NCI-H526 treated with DMSO at 0.1 percent for 48 hours (cell line): ENCODE data around the gene EYA2.
A peak's percentile ranks its signal among the peaks of the same experiment; 100 is the strongest.
"Not testable (repeated sequence)": the region's sequence is repeated elsewhere in the genome, so short reads cannot be mapped to it uniquely, and the experiment has no call there.

ENCODE experiments used
- DNase-seq: peaks from one replicate; lab custom pipeline; 2025; lab: John Stamatoyannopoulos, UW

The EYA2 gene

DNA sequence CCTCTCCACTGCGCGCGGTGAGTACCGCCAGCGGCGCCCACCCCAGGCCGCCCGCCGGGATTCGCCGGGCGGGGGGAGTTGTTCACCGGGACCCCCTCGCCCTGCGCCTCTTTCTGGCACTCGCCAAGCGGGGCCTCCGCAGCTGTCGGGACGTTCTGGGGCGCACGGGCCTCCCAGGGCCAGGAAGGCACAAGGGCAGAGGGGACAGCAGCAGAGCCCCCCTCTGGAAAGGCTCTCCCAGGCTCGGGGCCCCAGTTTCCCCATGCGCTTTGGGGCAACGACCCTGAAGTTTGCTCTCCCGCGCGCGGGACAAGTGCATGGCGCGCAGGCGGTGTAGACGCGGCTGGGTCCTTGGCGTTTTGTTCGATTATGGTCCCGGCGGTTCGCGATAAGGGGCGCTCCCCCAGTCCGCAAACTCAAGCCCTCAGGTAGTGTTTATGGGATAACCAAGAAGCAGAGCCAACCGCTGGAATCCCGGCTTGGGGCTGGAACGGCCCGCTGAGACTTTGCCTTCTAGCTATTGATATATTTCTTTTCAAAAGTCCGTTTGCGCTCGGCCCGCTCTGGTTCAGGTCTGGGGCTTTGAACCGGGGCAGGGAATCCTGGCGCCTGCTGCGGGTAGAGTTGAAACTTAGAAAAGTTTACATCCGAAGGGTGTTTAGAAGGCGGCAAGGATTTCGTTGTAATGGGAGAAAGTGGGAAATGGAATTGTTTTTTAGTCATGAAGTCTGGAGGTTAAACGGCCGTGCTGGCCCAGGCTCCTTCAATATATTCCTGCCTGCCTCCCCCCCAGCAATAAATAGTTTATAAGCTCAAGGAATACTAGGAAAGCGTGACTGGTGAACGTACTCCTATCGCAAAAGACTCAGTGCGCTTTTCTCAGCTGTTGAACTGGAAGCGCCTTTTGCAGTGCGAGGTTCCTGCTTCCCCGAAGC, 595 bp downstream of the EYA2 start:
- DNase-seq = peak; percentile 78

DNA sequence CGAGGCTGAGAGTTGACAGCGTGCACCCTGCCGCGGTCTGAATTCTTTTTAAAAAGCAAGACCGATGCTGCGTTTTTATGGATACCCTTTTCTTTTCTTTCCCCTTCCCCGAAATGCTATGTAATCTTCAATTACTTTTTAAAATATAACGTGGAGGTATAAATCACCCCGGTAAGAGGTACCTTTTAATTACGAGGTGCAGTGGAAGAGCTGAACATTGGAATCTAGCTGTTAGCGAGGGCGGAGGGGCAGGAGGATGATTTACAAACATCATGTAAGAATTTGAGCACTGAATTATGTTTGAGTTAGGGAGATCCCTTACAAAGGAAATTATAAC, 1.2 kb downstream of the EYA2 start:
- peak; percentile 78 for DNase-seq

DNA sequence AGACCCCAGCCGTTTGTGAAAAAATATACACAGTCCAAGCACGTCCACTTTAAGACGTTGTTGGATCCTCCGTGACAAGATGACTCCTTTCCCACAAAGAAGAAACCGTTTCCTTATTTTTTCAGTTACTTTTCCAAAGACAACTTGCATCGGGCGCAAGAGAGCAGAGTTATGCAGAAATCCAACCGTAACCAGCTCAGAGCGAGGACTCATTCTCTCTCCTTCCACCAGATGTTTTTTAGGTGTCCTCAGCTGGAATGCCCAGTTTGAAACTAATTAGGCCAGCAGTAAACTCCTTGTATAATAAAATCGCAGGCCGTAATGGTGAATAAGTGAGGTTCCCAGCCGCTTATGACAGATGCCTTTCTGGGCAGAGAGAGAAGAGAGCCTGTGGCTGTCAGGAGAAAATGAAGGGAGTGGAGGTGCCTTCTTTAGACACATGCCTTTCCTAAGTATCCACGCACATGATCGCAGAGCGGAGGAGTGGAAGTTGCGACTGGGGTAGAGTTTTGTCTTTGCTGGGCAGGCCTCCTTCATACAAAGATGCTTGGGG, 2.8 kb downstream of the EYA2 start:
- DNase-seq = peak; percentile 55

DNA sequence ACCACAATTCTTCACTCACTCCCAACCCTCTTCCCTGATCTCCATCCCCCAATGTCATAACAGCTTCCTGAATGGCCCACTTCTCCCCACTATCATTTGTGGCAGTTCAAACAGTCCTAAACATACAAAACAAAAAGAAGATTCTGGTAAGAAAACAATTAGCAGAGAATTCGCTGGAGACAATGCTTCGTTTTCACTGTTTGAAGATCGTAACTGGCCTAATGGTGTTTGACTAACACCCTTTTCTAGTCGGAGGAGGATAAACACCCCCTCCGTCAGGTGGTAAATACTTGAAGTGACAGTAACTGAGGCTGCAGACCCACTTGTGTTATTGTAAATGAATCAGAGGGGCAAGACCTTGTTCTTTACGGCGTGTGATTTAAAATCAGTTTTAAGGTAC, 3.8 kb downstream of the EYA2 start:
- no peak for DNase-seq

DNA sequence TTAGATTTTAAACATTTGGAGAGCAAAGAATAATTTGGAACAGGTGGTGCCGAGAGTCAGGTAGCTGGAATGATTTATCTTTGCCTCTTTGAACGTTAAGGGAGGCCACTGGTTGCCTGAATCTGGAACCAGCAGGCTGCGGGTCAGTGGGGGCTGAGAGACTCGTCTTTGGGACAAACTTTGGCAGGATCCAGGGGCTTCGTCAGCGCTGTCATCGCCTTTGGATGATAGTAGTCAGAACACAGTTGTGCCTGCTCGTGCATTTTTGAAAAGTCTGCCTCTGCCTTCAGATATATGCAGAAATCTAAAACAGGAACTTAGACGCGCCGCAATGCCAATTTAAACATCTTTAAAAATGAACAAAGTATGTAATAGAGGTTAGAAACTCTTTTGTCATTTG, 5.0 kb downstream of the EYA2 start:
- DNase-seq = no peak

DNA sequence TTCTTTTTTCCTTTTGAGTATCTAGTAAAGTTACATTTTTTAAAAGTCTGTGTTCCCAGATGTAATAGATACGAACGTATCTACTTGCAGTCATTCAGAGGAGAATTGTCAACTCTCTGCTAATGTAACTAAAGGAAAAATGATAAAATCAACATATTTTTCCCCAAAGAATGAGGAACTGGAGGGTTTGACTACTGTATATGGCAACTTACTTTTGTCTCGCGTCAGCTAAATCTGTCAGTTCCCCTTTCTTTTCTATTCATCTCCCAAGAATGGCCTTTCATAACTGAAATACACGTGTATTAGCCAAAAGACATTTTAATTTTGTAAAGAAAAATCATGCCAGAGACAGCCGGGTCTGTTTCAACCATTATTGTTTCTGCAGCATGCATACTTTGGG, 5.4 kb downstream of the EYA2 start:
- DNase-seq = no peak

DNA sequence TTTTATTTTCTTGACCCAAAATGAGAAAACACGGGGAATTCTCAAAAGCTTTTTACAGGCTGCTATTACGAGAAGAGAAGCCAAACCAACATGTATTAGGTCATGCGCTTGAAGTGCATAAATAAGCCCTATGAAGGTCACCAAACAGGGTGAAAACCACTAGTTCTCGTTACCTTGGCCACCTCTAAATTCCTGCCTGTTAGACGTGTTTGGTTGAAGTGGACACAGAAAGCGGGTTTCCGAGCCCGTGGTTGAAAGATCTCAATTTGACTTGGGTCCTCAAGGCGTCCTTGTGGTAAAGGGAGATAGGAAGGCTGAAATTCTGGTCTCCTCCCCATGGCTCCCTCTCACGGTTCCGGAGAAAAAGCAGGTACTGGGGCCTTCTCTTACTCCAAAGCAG, 6.2 kb downstream of the EYA2 start:
- DNase-seq = no peak

DNA sequence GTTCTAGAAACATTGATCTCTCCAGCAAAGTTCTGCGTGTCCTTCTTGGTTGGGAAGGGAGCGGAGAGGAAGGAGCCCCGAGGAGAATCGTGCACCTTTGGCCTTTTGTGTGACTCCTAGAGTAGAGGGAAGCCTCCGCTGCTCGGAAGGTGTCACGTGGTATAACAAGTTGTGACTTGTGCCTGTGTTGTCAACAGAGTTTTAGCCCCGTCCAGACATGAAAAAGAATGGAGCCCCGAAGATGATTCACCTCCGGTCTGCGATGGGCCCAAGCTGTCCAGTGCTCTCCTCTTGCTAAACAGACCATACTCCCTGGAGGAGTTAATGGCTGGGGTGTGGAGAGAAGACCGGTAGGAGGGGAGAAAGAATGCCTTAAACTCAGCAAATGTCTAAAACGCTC, 7.0 kb downstream of the EYA2 start:
- DNase-seq = no peak

DNA sequence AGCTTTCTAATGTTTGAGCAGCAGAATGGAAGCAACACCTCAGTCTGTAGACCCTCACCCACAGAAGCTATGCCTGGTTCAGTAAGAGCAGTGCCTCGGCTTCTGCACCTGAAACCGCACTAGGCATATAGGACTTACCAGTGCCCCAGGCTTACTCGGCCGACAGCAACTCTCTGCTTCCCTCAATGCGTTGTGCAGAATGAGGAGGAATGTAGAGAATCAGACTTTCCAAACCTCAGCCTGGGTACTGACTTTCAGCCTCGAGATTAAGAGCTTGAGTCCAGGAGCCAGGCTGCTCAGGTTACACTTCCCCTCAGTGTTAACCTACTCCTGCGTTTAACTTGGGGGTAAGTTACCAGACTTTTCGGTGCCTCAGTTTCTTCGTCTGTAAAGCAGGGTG, 8.6 kb downstream of the EYA2 start:
- no peak for DNase-seq

DNA sequence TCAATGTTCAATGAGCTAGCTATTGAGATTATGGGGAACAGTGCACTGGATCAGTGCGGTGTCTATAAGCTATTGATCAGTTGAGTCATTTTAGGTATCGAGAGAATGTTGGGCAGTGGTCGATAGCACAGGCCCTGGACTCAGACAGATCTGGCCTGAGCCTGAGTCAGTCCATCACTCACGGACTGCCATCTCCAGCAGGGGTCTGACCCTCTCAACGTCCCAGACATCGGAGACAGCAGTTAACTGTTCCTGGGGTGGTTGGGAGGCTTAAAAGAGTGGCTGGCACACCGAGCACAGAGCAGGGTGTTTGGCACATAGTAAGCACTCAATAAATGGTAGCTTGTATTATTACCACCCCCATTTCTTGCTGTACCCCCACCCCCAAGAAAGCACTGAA, 9.3 kb downstream of the EYA2 start:
- DNase-seq = no peak

DNA sequence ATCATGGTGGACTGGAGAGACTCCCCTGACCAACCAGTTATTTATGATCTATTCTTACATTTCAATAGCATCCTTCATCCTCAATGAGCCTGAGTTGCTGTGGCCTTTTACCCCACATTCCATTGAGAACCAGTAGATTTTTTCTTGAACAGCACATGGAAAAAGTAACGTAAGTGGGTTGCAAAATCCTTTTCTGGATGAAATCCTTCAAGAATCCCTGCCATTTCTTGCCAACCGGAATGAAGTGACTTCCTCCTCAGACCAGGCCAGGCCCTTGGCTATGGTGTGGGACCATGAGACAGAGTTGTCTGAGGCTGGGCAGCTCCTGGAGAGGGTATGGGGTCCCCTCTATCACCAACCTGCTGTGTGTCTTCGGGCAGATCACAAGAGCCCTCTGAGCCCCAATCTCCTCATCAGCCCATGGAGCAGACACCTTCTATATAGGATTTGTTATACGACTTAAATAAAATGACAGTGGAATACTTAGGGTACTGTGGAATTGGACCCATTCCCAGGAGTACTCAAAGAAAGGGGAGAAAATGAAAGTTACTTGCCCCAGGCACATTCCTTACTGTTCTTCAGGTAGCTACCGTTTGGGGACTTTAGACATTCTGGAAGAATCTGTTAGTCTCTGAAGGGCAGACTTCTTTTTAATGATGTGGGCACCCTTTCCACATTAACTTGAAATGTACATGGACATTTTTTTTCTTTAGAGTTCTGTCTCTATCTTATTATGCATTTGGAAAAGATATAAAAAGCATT, 10.9 kb downstream of the EYA2 start:
- no peak for DNase-seq

DNA sequence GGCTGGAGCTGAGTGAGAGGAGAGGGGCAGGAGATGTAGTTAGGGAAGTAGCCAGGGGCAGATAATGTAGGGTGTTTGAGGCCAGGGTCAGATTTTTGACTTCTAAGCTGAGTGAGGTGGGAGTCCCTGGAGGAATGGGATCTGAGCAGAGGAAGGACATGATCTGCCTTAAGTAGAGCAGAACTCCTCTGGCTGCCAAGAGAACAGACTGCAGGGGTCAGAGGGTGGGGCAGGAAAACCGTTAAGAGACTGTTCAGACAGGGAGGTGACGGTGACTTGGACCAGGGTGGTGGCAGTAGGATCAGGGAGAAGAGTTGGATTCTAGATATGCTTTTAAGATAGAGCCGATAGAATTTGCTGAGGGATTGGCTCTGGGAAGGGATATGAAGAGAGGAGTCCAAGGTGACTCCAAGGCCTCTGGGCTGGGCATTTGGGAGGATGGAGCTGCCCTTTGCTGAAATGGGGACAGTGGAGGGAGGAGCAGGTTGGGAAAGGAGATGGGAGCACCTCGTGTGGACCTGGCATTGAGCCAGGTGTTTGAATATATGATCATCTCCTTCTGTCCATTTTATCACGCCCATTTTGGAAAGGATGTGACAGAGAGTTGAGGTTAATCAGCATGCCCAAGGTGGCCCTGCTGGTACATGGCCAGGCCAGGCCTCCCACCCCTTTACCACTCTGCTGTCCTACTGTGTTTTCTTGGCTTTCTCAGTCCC, 18.8 kb downstream of the EYA2 start:
- no peak for DNase-seq

DNA sequence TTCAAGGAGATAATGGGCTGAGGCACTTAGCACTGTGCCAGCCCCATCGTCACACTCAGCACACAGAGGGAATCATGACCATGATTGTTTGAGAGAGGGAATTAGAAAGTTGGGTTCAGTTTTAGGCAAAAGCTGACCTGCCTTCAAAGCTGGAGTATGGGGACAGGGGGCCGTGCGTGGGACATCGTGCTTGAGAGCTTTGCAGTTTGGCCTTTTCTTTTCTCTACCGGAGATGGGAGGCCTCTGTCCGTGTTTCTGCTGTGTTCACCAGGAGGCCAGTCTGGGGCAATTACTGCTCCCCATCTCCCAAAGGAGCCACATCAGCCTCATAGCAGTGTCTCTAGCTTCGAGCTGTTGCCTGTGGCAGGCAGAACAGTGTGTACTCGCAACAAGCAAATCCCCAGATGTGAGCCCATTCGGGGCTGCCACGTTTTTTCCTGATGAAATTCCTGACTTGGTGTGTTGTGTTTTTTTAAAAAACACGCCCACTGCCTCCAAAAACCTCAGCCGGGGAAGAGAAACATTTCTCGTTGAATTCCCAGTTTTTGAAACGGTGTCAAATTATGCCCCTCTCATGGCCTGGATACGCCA, 20.2 kb downstream of the EYA2 start:
- DNase-seq = no peak

DNA sequence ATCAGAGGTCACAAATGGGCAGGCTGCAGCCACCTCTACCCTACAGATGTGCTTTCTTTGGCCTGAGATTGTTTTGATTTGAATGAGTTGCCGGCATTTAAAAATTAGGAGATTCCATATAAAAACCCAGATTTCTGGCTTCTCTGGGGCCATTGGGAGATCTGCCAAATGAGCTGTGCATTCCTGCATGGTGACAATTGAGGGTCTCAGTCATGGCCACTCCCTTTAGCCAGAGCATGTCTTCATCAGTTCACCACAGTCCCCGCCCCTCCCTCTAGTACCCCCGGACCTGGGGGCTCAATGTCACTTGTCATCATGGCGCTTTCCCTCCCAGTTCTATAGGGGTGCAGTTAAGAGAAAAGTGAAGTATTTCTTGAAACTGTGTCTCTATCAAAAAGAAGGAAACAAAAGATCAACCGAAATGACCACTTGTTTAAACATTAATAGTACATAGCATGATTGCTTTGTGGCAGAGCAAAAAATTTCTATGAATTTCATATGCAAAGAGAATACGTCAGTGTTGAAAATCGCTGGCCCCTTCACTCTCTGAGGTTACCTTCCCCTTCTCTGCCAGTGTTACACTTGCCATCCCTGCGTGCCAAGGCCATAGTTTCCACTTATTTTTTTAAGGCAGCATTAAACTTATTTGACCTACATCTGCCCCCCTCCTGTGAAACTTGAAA, 21.1 kb downstream of the EYA2 start:
- DNase-seq = no peak

DNA sequence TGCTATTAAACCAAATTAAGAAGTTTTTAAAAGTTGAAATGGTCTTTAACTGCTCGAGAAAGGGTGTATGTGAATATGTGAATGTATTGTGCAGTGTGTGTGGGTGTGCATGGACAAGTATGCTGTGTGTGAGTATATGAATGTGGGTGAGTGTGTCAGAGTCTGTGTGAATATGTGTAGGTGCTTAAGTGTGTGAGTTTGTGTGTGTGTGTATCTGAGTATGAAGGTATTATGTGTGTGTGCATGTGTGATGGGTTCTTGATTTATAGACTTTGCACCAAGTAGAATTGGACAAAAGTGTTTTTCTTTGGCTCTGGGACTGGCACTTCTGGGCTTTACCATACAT, 21.6 kb downstream of the EYA2 start:
- no peak for DNase-seq

DNA sequence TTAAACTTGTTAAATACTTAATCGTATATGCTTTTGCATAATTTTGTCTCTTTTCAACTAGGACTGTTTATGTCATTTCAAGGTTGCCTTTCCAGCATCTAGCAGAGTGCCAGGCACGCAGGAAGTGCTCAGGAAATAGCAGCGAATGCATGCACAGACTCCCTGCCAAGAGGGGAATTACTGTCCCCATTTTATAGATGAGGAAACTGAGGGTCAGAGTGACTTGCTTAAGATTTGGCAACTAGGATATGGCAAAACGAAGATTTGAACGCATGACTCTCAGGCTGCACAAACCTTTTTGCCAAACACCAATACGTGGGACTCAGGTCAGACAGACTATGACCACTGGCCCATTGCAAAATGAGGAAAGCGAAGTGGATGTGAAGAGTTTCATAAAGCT, 22.5 kb downstream of the EYA2 start:
- DNase-seq = no peak

DNA sequence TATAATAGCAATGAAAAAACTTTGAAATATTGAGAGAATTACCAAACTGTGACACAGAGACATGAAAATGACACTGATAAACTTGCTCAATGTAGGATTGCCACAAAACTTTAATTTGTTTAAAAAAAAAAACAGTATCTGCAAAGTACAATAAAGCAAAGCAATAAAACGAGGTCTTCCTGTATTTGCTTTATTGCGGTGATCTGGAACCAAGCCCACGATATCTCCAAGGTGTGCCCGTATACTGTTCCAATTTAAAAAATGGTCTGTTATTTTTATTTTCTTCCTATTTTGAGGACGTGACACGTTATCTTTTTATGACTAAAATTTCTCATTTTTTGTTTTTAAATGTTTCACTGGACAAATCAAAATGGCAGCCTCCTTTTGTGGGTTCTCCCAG, 25.5 kb downstream of the EYA2 start:
- DNase-seq = no peak

DNA sequence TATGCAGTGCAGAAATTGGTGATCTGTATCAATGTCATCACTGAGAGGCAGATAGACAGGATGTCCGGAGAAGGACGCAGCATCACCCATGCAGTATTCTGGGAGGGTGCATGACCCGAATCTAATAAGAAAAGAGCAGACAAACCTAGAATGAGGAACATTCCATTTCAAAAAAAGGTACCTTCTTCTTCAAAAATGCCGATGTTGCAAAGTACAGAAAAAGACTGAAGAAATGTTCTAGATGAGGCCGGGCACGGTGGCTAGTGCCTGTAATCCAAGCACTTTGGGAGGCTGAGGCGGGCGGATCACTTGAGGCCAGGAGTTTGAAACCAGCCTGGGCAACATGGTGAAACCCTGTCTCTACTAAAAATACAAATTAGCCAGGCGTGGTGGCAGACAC, 28.2 kb downstream of the EYA2 start:
- not testable (repeated sequence) for DNase-seq

DNA sequence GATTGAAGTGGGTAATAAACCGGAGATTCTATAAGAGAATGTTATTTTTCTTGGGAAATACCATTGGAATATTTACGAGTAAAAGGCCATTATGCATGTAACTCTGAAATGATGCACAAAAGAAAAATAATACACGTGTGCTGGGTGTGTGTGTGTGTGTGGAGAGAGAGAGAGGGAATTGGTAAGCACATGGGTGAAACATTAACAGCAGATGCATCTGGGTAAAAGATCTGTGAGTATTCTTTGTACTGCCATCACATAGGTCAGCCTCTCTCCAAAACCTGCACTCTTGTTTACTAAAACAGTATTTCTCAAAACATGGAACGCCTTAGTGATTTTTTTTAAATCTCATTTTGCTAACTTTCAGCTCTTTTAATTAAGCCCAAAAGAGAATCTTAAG, 28.9 kb downstream of the EYA2 start:
- DNase-seq = no peak

DNA sequence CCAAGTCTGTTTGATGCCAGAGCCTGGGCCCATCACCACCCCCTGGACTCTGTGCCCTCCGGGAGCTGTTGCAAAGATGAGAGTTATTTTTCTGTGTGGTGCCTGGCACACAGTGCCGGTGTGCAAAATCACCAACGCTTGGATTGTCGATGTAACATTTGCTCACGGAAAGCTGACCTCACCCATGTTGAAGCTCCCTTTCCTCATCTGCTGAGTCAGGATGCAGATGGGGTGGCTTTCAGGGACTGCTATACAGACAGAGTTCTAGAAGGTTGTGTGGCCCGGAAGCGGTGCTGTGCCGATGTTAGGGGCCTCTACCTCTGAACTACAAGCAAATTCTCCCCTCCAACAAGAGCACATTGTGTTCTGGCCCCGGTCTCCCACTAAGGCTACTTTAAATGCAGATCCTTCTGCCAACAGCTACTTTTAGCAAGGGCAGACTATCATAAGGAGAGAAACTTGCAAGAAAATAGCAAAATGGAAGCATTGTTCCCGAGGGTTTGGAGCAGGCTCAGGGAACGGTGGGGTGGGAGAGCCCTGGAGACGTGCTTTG, 34.0 kb downstream of the EYA2 start:
- DNase-seq = no peak

DNA sequence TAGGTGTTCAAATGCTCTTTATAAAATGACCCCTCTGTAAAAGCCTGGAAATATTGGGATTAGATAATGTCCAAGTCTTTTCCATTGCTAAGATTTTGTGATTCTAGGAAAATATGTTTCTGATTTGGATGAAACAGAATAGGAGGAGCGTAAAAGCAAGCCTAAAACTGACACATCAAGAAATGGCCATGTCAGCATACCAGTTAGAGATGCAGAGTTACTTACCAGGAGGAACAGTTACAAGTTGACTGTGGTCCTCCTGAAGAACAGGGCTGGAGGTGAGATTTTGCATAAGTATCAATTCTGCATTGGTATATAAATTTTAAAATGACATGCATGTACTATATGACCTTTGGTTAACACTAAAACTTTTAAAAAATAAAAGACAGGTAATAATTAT, 35.3 kb downstream of the EYA2 start:
- no peak for DNase-seq
